MM.1S (cell line): Measurements from ENCODE around the gene ADCY2.

Experiments used
- DNase-seq: peaks from one replicate; pipeline ENCODE4 v3.0.0-alpha.2; 2015
- H2AFZ ChIP-seq: fragments of 300-600 bp; sonication (generic); 2 replicates; pipeline ENCODE4 v1.6.0; 2016; ENCODE audit warnings: antibody characterized with exemption, low read length
- H3F3A ChIP-seq: fragments of 300-600 bp; sonication (generic); 2 replicates; pipeline ENCODE4 v1.6.1; 2016; ENCODE audit warnings: mild to moderate bottlenecking, antibody characterized with exemption, low read length, moderate library complexity, mixed read lengths; ENCODE audit not compliant: insufficient read depth
- H3K27ac ChIP-seq: fragments of 300-600 bp; sonication (generic); 2 replicates; pipeline ENCODE4 v1.5.1; 2016; ENCODE audit warnings: mild to moderate bottlenecking, low read length
- H3K27me3 ChIP-seq: fragments of 300-600 bp; sonication (generic); replicated peaks from 2 replicates; pipeline ENCODE4 v1.6.0; 2016; ENCODE audit warnings: low read length; ENCODE audit not compliant: insufficient read depth
- H3K36me3 ChIP-seq: fragments of 300-600 bp; sonication (generic); replicated peaks from 2 replicates; pipeline ENCODE4 v1.6.1; 2016; ENCODE audit warnings: mild to moderate bottlenecking, low read length, mixed read lengths; ENCODE audit not compliant: insufficient read depth
- H3K4me1 ChIP-seq: fragments of 300-600 bp; sonication (generic); 2 replicates; pipeline ENCODE4 v1.6.1; 2016; ENCODE audit warnings: low read length, mixed read lengths
- H3K4me2 ChIP-seq: fragments of 300-600 bp; sonication (generic); 2 replicates; pipeline ENCODE4 v1.6.0; 2016; ENCODE audit warnings: low read depth, low read length
- H3K4me3 ChIP-seq: fragments of 300-600 bp; sonication (generic); 2 replicates; pipeline ENCODE4 v1.5.1; 2016; ENCODE audit warnings: low read length, mixed read lengths
- H3K79me2 ChIP-seq: fragments of 300-600 bp; sonication (generic); 2 replicates; pipeline ENCODE4 v1.6.1; 2016; ENCODE audit warnings: mixed run types, low read length, mixed read lengths
- H3K9ac ChIP-seq: fragments of 300-600 bp; sonication (generic); 2 replicates; pipeline ENCODE4 v1.6.1; 2016; ENCODE audit warnings: low read length, mixed read lengths
- H3K9me2 ChIP-seq: fragments of 300-600 bp; sonication (generic); replicated peaks from 2 replicates; pipeline ENCODE4 v1.6.1; 2016; ENCODE audit warnings: mild to moderate bottlenecking, low read length, mixed read lengths; ENCODE audit not compliant: insufficient read depth
- H3K9me3 ChIP-seq: fragments of 300-600 bp; sonication (generic); replicated peaks from 2 replicates; pipeline ENCODE4 v1.6.1; 2016; ENCODE audit warnings: mild to moderate bottlenecking, low read length, mixed read lengths; ENCODE audit not compliant: insufficient read depth
- H4K20me1 ChIP-seq: fragments of 300-600 bp; sonication (generic); 2 replicates; pipeline ENCODE4 v1.6.1; 2016; ENCODE audit warnings: mild to moderate bottlenecking, low read length, moderate library complexity, mixed read lengths; ENCODE audit not compliant: insufficient read depth
- CTCF ChIP-seq: fragments of 300-600 bp; sonication (generic); IDR thresholded peaks from 2 replicates; pipeline ENCODE4 v1.5.1; 2016; ENCODE audit warnings: antibody characterized with exemption, low read length, mixed read lengths
- EZH2 ChIP-seq: fragments of 300-600 bp; sonication (generic); optimal IDR thresholded peaks from 2 replicates; pipeline ENCODE3; 2017; ENCODE audit warnings: low read depth, mild to moderate bottlenecking, antibody characterized with exemption, low read length, mixed read lengths
- EZH2phosphoT487 ChIP-seq: fragments of 300-600 bp; sonication (generic); IDR thresholded peaks from 2 replicates; pipeline ENCODE4 v1.6.1; 2018; ENCODE audit warnings: antibody characterized with exemption, low read length

ADCY2 gene

GRCh38 chr5:7705736-7706135 lies 309.8 kb downstream of the ADCY2 start:
- H3K9me2 ChIP-seq, result no peaks in the 10 kb centered on the region
- DNase-seq, result no peak
- H3K79me2 ChIP-seq, result no peaks in the 10 kb centered on the region
- H4K20me1 ChIP-seq, result no peaks in the 10 kb centered on the region
- H3K36me3 ChIP-seq, result no peaks in the 10 kb centered on the region
- no peaks in the 10 kb centered on the region for H3K4me1 ChIP-seq
- H3K9me3 ChIP-seq, result no peaks in the 10 kb centered on the region
- TF ChIP-seq CTCF (no peak), EZH2 (no peak), EZH2phosphoT487 (no peak)
- H3K9ac ChIP-seq, result no peak overlapping the region
- no peak overlapping the region for H3K4me2 ChIP-seq
- H3K27ac ChIP-seq, result no peak overlapping the region
- no peak overlapping the region for H2AFZ ChIP-seq
- H3K27me3 ChIP-seq, result no peaks in the 10 kb centered on the region
- H3K4me3 ChIP-seq, result no peak overlapping the region
- H3F3A ChIP-seq, result no peaks in the 10 kb centered on the region

GRCh38 chr5:7706256-7706655 lies 310.3 kb downstream of the ADCY2 start:
- Histone ChIP-seq H4K20me1 (no peaks in the 10 kb centered on the region), H3K4me2 (no peak overlapping the region), H3K9ac (no peak overlapping the region), H3K4me3 (no peak overlapping the region), H3K27ac (no peak overlapping the region), H3K27me3 (no peaks in the 10 kb centered on the region), H3F3A (no peaks in the 10 kb centered on the region), H3K9me2 (no peaks in the 10 kb centered on the region), H2AFZ (no peak overlapping the region), H3K36me3 (no peaks in the 10 kb centered on the region), H3K4me1 (no peaks in the 10 kb centered on the region), H3K9me3 (no peaks in the 10 kb centered on the region), H3K79me2 (no peaks in the 10 kb centered on the region)
- no peak for TF ChIP-seq CTCF
- TF ChIP-seq EZH2, result no peak
- no peak for TF ChIP-seq EZH2phosphoT487
- DNase-seq, result no peak

GRCh38 chr5:7714119-7714518 lies 318.2 kb downstream of the ADCY2 start:
- H3K27ac ChIP-seq, result no peak overlapping the region
- H3K4me1 ChIP-seq, result 0 out of 2 replicates have a peak, but pooled peaks cover 5% of the 10 kb centered on the region
- TF ChIP-seq EZH2, result no peak
- no peak for TF ChIP-seq EZH2phosphoT487
- no peak for TF ChIP-seq CTCF
- H3K4me2 ChIP-seq, result no peak overlapping the region
- peak; percentile 39 for DNase-seq
- H3F3A ChIP-seq, result no peaks in the 10 kb centered on the region
- H3K27me3 ChIP-seq, result no peaks in the 10 kb centered on the region
- H4K20me1 ChIP-seq, result no peaks in the 10 kb centered on the region
- no peak overlapping the region for H3K9ac ChIP-seq
- no peaks in the 10 kb centered on the region for H3K36me3 ChIP-seq
- H3K4me3 ChIP-seq, result no peak overlapping the region
- H3K79me2 ChIP-seq, result no peaks in the 10 kb centered on the region
- H3K9me2 ChIP-seq, result no peaks in the 10 kb centered on the region
- 0 out of 2 replicates have a peak overlapping the region, but pooled peaks have one; percentile 4 for H2AFZ ChIP-seq
- H3K9me3 ChIP-seq, result no peaks in the 10 kb centered on the region
